BLaER1 (cell line): ENCODE measurements around the gene TTLL5.
"Not testable (repeated sequence)": the region's sequence is repeated elsewhere in the genome, so short reads cannot be mapped to it uniquely, and the experiment has no call there.

ENCODE experiments used
- H3K27ac ChIP-seq: shearing (Covaris generic); formaldehyde crosslinking; 2 replicates; pipeline ENCODE4 v1.8.1; 2022
- H3K27me3 ChIP-seq: shearing (Covaris generic); formaldehyde crosslinking; 2 replicates; pipeline ENCODE4 v1.8.1; 2022
- H3K36me3 ChIP-seq: shearing (Covaris generic); formaldehyde crosslinking; 2 replicates; pipeline ENCODE4 v1.8.1; 2022
- H3K4me1 ChIP-seq: shearing (Covaris generic); formaldehyde crosslinking; 2 replicates; pipeline ENCODE4 v1.8.1; 2022
- H3K4me2 ChIP-seq: shearing (Covaris generic); formaldehyde crosslinking; 2 replicates; pipeline ENCODE4 v1.8.1; 2022
- H3K4me3 ChIP-seq: shearing (Covaris generic); formaldehyde crosslinking; 2 replicates; pipeline ENCODE4 v1.8.1; 2022
- H3K9ac ChIP-seq: shearing (Covaris generic); formaldehyde crosslinking; 2 replicates; pipeline ENCODE4 v1.8.1; 2022
- H3K9me3 ChIP-seq: shearing (Covaris generic); formaldehyde crosslinking; 2 replicates; pipeline ENCODE4 v1.8.1; 2022
- H4K20me1 ChIP-seq: shearing (Covaris generic); formaldehyde crosslinking; 2 replicates; pipeline ENCODE4 v1.8.1; 2022
- Cebpa-rat ChIP-seq: shearing (Covaris generic); IDR thresholded peaks from 2 replicates; pipeline ENCODE4 v1.8.1; 2022

Gene TTLL5

DNA sequence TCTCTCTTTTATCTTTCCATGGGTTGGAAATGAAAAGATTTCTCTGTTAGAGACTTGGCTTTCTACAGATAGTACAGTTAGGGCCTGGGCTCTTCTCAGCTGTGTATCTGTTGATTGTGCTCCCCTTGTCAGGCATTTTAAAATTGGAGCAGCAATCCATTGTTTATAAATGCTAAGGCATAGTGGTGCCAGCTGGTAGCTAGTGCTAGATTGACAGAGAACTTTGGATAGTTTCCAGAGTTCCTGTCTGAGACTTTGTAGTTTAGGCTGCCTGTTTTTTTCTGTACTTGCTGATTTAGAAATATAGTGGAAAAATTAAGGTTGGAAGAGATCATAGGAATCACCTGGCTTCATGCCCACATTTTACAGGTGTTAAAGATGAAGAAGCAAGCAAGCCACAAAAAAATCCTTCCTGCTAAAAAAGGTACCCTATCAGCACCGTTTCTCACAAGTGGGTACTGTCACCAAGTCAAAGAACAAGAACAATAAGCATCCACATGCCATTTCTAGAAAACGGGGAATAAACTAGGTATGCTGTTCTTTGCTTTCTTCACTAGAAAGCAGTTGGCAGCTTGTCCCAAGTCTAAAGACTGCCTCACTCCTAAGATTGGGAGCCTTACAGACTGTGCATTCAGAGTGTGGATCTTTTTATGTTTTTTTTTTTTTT, 6.2 kb downstream of the TTLL5 start:
- no peak for TF ChIP-seq Cebpa-rat

GRCh38 chr14:75672605-75673192, 11.7 kb downstream of the TTLL5 start:
- no peak overlapping the region for H3K4me3 ChIP-seq
- TF ChIP-seq Cebpa-rat: no peak
- peaks cover 17% of the 10 kb centered on the region for H3K9me3 ChIP-seq
- 0 out of 2 replicates have a peak, but pooled peaks cover 5% of the 10 kb centered on the region for H4K20me1 ChIP-seq
- peaks cover 56% of the 10 kb centered on the region for H3K36me3 ChIP-seq
- no peak overlapping the region for H3K4me2 ChIP-seq
- no peak overlapping the region for H3K9ac ChIP-seq
- peaks cover 28% of the 10 kb centered on the region for H3K4me1 ChIP-seq
- H3K27ac ChIP-seq: no peak overlapping the region
- H3K27me3 ChIP-seq: no peaks in the 10 kb centered on the region

More for the DNA sequence above, 6.2 kb downstream of the TTLL5 start:
- Histone ChIP-seq H3K27ac (no peak overlapping the region), H3K4me1 (peaks cover 10% of the 10 kb centered on the region), H3K9me3 (peaks cover 6% of the 10 kb centered on the region), H3K9ac (no peak overlapping the region), H3K27me3 (no peaks in the 10 kb centered on the region), H3K4me3 (no peak overlapping the region), H4K20me1 (no peaks in the 10 kb centered on the region), H3K4me2 (no peak overlapping the region), H3K36me3 (peaks cover 78% of the 10 kb centered on the region)

GRCh38 chr14:75673345-75674035, 12.4 kb downstream of the TTLL5 start:
- no peak for TF ChIP-seq Cebpa-rat
- H3K4me3 ChIP-seq: no peak overlapping the region
- H3K9ac ChIP-seq: no peak overlapping the region
- no peaks in the 10 kb centered on the region for H3K27me3 ChIP-seq
- peak overlapping the region; percentile 43; the same call in 1 of the 2 replicates for H3K4me2 ChIP-seq
- peaks cover 28% of the 10 kb centered on the region for H3K4me1 ChIP-seq
- 0 out of 2 replicates have a peak, but pooled peaks cover 5% of the 10 kb centered on the region for H4K20me1 ChIP-seq
- no peak overlapping the region for H3K27ac ChIP-seq
- peaks cover 17% of the 10 kb centered on the region for H3K9me3 ChIP-seq
- peaks cover 50% of the 10 kb centered on the region for H3K36me3 ChIP-seq

DNA sequence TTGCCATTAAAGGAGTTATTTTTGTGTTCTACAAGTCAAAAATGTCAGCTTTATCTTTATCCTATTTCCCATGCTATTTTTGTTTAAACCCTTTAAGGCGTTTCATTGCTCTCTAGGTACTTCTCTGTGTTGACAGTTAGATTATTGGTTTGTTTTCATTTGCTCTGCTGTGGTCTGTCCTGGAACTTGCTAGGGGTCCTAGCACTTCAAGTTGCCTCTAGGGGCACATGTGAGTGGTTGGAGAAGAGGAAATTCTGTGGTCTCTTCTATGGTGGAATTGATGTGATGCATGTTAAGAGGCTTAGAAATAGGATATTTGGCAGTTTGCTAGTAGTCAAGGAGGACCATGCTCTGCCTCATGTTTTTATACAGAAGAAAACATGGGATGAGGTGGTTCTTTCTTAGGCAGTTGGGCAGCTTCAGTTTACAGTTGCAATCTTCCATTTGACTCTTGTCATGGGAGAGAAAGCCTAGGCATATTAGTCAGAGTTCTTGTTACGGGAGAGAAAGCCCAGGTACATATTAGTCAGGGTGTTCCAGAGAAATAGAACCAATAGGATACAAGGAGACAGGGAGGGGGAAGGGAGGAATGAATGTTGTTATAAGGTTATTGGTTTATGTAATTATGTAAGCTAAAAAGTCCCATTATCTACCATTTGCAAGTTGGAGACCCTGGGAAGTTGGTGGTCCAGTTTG, 14.4 kb downstream of the TTLL5 start:
- H3K4me1 ChIP-seq: peaks cover 28% of the 10 kb centered on the region

GRCh38 chr14:75685910-75686309, 24.9 kb downstream of the TTLL5 start:
- Histone ChIP-seq H3K4me2 (no peak overlapping the region), H3K4me3 (no peak overlapping the region), H3K36me3 (peaks cover 78% of the 10 kb centered on the region), H3K27me3 (no peaks in the 10 kb centered on the region), H4K20me1 (no peaks in the 10 kb centered on the region), H3K9ac (no peak overlapping the region), H3K9me3 (no peaks in the 10 kb centered on the region), H3K4me1 (no peaks in the 10 kb centered on the region), H3K27ac (no peak overlapping the region)
- no peak for TF ChIP-seq Cebpa-rat

More for the DNA sequence above, 14.4 kb downstream of the TTLL5 start:
- H3K9me3 ChIP-seq: peaks cover 17% of the 10 kb centered on the region
- H3K9ac ChIP-seq: no peak overlapping the region
- H3K4me3 ChIP-seq: no peak overlapping the region
- H3K27me3 ChIP-seq: no peaks in the 10 kb centered on the region
- peak overlapping the region; percentile 65 for H3K4me2 ChIP-seq
- TF ChIP-seq Cebpa-rat: no peak
- H3K27ac ChIP-seq: no peak overlapping the region
- H3K36me3 ChIP-seq: peaks cover 39% of the 10 kb centered on the region
- H4K20me1 ChIP-seq: 0 out of 2 replicates have a peak, but pooled peaks cover 5% of the 10 kb centered on the region

DNA sequence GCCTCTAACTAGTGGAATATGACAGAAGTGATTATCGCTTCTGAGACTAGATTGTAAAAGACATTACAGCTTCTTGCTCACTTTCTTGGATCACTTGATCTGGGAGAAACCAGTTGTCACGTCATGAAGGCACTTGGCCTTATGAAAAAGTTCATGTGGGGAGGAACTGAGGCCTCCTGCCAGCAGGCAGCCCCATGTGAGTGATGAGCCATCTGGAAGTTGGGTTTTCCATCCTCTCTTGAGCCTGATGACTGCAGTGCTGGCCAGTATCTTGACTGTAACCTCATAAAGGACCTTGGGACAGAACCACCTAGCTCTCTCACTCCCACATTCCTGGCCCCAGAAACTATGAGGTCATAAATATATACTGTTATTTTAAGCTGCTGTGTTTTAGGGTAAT, 28.0 kb downstream of the TTLL5 start:
- Histone ChIP-seq H3K4me3 (no peak overlapping the region), H4K20me1 (no peaks in the 10 kb centered on the region), H3K36me3 (peaks cover 79% of the 10 kb centered on the region)

GRCh38 chr14:75690010-75690409, 29.0 kb downstream of the TTLL5 start:
- Histone ChIP-seq H3K4me1 (no peaks in the 10 kb centered on the region), H3K36me3 (peaks cover 82% of the 10 kb centered on the region), H3K4me2 (no peak overlapping the region)

More for the DNA sequence above, 28.0 kb downstream of the TTLL5 start:
- peaks cover 12% of the 10 kb centered on the region for H3K9me3 ChIP-seq
- H3K4me1 ChIP-seq: no peaks in the 10 kb centered on the region
- no peak overlapping the region for H3K9ac ChIP-seq
- H3K4me2 ChIP-seq: no peak overlapping the region
- no peak for TF ChIP-seq Cebpa-rat
- no peak overlapping the region for H3K27ac ChIP-seq
- H3K27me3 ChIP-seq: no peaks in the 10 kb centered on the region

GRCh38 chr14:75695025-75695424, 34.0 kb downstream of the TTLL5 start:
- H3K27ac ChIP-seq, H3K9ac ChIP-seq, H3K4me2 ChIP-seq, H3K4me3 ChIP-seq, H4K20me1 ChIP-seq, H3K4me1 ChIP-seq, H3K27me3 ChIP-seq: not testable (repeated sequence)
- peaks cover 85% of the 10 kb centered on the region for H3K36me3 ChIP-seq
- H3K9me3 ChIP-seq: peaks cover 29% of the 10 kb centered on the region

More at GRCh38 chr14:75690010-75690409, 29.0 kb downstream of the TTLL5 start:
- Histone ChIP-seq H3K4me3 (no peak overlapping the region), H4K20me1 (no peaks in the 10 kb centered on the region), H3K27me3 (no peaks in the 10 kb centered on the region), H3K9ac (no peak overlapping the region), H3K27ac (no peak overlapping the region), H3K9me3 (peaks cover 22% of the 10 kb centered on the region)
- TF ChIP-seq Cebpa-rat: no peak

GRCh38 chr14:75697386-75697785, 36.3 kb downstream of the TTLL5 start:
- H3K36me3 ChIP-seq: peaks cover 86% of the 10 kb centered on the region
- no peak overlapping the region for H3K4me2 ChIP-seq
- no peak for TF ChIP-seq Cebpa-rat
- no peaks in the 10 kb centered on the region; the same call in 1 of the 2 replicates for H3K27me3 ChIP-seq
- H3K9ac ChIP-seq: no peak overlapping the region
- no peak overlapping the region for H3K4me3 ChIP-seq
- H3K9me3 ChIP-seq: peaks cover 36% of the 10 kb centered on the region
- H3K27ac ChIP-seq: no peak overlapping the region
- H3K4me1 ChIP-seq: no peaks in the 10 kb centered on the region
- H4K20me1 ChIP-seq: no peaks in the 10 kb centered on the region
